ENCODE measurements around the gene IRAK2. TPM values are rescaled to one million over a fixed set of nuclear protein-coding genes. Genes with fewer than 3 reads are reported as not detected.
A peak's percentile ranks its signal among the peaks of the same experiment; 100 is the strongest.

IRAK2 gene
- total RNA-seq, 4 donors from 2014 or later, result 6.1 to 23.8 (median 7.6) TPM

DNA sequence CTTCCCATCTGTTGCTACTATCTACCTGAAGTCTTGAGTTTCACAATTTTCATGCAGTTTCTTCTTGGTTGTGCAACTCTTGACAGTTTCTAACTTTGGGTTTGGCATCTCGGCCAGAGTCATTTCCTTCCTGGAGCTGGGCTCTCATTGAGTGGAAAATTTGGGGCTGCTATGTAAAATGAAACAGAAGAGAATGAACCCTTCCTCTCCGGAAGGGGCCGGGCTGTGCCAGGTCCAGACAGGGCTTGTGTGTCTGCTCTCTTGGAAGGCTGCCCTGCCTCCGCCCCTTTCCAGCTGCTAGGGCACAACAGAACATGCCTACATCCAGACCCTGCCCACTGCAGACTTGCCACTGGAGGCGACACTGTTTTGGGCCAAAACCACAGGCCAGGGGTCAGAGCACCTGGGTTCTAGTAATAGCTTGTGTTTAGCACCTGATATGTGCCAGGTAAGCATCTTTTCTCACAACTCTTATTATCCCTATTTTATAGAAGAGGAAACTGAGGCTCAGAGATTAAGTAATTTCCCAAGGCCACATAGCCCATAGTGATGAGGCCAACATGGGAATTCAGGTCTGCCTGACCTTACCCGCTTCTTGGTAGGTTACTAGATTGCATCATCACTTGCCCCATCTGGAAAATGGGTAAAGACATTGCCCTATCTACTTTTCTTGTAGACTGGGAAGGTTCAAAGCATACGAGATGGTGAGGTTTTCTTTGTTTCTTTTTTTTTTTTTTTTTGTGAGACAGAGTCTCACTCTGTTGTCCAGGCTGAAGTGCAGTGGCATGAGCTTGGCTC lies 25.0 kb downstream of the IRAK2 start:
- TF ChIP-seq, protein P1, sequence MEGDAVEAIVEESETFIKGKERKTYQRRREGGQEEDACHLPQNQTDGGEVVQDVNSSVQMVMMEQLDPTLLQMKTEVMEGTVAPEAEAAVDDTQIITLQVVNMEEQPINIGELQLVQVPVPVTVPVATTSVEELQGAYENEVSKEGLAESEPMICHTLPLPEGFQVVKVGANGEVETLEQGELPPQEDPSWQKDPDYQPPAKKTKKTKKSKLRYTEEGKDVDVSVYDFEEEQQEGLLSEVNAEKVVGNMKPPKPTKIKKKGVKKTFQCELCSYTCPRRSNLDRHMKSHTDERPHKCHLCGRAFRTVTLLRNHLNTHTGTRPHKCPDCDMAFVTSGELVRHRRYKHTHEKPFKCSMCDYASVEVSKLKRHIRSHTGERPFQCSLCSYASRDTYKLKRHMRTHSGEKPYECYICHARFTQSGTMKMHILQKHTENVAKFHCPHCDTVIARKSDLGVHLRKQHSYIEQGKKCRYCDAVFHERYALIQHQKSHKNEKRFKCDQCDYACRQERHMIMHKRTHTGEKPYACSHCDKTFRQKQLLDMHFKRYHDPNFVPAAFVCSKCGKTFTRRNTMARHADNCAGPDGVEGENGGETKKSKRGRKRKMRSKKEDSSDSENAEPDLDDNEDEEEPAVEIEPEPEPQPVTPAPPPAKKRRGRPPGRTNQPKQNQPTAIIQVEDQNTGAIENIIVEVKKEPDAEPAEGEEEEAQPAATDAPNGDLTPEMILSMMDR (IDR thresholded peaks at IDR 0.05), result no peak
- ATAC-seq (ENCODE audit: low FRiP score), result peak; percentile 54
- DNase-seq (ENCODE audit: low spot score), result peak; percentile 70

DNA sequence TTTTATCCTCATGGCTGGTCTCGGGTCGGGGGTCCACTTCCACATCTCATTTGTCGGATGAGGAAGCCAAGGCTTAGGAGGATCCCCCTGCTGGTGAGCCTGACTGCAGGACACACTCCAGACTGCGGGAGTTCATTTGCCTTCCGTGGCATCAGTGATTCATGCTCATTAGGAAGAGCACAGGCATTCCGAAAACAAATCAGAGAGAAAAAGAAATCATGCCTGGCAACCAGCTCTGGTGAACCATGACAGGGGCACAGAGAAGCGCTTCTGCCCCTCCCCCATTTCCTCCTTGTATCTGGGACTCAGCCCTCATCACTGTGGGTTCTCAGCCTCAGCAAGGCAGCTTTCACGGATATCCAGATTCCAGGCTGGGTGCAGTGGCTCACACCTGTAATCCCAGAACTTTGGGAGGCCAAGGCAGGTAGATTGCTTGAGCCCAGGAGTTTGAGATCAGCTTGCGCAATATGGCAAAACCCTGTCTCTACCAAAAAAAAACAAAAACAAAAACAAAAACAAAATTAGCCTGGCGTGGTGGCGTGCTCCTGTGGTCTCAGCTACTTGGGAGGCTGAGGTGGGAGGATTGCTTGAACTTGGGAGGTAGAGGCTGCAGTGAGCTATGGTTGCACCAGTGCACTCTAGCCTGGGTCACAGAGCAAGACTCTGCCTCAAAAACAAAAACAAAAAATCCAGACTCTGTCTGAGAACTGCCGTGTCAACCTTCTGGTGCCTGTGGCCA lies 28.4 kb downstream of the IRAK2 start:
- ATAC-seq (ENCODE audit: low FRiP score), result peak; percentile 49
- TF ChIP-seq, protein P1 (IDR thresholded peaks at IDR 0.05), result no peak
- no peak for DNase-seq (ENCODE audit: low spot score)

DNA sequence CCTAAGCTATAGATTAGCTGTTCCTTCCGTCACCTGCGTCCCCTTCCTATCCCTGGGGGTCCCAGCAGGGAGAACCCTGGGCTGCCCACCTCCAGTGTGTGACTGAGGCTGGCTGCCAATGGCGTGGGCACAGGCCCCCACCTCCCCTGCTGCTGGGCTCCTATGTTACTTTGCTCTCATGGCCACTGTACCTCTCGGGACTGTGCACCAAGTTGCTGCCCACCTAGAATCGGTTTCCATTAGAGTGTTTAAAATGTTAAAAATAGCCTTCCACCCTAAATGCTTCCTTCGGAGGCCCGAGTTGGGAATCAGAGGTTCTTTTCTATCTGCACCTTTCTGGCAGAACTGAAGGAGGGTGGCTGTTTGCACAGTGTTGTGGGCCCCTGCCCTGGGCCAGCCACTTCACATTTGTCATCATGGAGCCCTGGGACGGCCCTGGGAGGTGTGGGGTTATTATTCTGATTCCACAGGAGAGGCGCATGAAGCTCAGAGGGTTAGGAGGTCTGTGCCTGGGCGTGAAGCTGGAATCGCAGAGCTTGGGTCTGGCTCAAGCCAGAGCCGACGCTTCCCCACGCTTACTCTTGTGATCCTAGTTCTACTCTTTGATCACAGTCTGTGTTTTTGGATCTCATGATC lies 29.1 kb downstream of the IRAK2 start:
- DNase-seq (ENCODE audit: low spot score) (no peak), ATAC-seq (ENCODE audit: low FRiP score) (no peak)
- TF ChIP-seq, protein P1 (IDR thresholded peaks at IDR 0.05), result no peak

DNA sequence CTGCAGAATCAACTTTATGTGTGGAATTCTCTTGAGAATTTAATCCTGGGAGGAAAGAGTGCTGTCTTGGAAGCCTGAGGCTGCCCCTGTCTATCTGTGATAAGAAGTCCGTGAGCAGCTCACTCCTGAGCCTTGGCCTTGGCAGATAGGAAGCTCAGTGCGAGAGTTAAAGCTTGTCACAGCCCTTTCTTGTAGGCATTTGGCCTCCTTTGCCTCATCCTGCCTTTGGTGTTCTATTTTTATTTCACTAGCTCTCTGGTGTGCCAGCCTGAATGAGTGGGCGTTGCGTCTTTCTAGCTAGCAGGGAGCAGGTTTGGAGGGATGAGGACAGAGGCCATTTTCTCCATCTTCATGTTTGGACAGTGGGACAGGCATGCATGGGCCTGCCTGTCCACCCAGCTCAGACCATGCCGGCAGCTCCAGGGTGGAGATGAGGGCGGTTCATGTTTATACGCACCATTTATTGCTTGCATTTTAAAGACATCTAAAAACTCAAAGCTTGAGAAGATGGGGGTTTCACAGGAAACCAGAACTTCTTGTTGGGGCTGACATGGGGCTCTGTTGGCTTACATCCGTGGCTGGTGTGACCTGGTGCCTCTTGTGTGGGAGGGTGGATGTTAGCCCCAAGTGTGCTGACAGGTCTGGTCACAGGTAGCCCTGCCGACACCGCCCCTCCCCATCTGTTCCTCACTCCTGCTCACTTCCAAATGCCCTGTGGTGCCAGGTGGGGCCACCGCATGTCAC lies 29.8 kb downstream of the IRAK2 start:
- TF ChIP-seq, protein P1 (IDR thresholded peaks at IDR 0.05), result no peak
- ATAC-seq (ENCODE audit: low FRiP score), result no peak
- no peak for DNase-seq (ENCODE audit: low spot score)

DNA sequence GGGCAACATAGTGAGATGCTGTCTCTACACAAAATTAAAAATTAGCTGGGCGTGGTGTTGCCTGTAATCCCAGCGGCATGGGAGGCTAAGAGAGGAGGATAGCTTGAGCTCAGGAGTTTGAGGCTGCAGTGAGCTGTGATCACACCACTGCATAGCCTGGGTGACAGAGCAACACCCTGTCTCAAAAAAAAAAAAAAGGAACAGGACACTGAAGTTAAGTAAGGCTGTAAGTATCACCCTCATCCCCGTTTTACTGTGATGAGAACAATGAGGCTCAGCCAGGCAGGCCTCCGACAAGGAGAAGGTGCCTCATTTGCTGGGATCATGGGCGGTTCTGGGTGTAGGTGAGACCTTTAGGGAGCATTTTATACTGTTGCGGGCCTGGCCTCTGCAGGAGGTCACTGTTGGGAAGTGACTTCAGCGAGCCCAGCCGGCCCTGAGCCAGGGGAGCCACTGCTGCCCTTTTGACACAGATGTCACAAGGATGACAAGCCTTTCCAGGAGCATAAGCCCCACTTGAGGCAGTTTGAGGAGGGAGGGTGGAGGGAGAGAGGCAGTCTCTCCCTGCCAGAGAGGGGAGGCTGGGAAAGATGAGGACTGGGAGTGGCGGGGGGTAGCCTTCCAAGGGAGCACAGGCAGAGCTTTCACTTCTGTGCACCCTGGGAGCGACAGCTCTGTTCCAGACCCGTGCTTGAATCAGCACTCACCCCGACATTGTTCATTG lies 30.8 kb downstream of the IRAK2 start:
- TF ChIP-seq, protein P1 (IDR thresholded peaks at IDR 0.05), result no peak
- DNase-seq (ENCODE audit: low spot score) (no peak), ATAC-seq (ENCODE audit: low FRiP score) (no peak)

DNA sequence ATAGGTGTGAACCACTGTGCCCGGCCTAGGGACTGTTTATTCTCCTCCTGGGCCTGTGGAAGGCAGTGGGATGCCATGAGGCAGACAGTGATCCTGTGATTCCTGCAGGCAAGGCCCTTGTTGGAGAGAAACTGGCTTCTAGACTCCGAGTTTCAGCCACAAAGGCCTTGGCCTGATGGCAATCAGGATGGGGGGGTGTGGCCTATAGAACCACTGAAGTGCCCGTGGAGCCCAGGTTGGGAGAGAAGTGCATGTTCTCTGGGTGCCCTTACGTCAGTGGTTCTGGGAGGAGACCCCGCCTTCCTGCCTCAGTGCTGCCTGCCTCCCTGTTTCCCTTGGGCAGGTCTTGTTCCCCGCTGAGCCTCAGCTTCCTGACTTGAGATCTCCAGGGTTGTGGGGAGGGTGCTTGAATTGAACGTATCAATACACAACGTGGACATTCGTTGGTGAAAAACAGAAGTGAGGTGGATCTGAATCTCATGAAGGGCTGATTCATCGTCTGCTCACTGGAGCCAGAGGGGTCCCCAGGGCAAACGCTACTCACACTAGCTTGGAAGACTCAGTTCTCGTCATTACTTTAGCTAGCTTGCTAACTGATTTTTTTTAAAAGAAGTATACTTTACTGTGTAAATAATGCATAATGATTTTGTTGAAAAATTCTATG lies 31.8 kb downstream of the IRAK2 start:
- DNase-seq (ENCODE audit: low spot score) (no peak), ATAC-seq (ENCODE audit: low FRiP score) (no peak)
- TF ChIP-seq, protein P1 (IDR thresholded peaks at IDR 0.05), result no peak

Measured in omental fat pad (tissue), 4 donors.